Aorta (tissue), 5 donors: ENCODE measurements around the gene METTL13. TPM values are rescaled to one million over a fixed set of nuclear protein-coding genes. Genes with fewer than 3 reads are reported as not detected.
"Not testable (repeated sequence)": the region's sequence is repeated elsewhere in the genome, so short reads cannot be mapped to it uniquely, and the experiment has no call there.

Experiments
- ATAC-seq: fragments of 200-7000 bp; cut with Tn5 transposase; one replicate; pipeline ENCODE4 v1.9.1; 2022; ENCODE audit warnings: moderate library complexity; ENCODE audit not compliant: low FRiP score
- DNase-seq, 2 donors: peaks; one replicate each; pipeline ENCODE4 v3.0.0-alpha.2; 2020
- H3K27ac ChIP-seq, 2 donors: one replicate each; pipeline ENCODE4 v1.5.1; 2013; ENCODE audit warnings: low read length in 2 of 2, mild to moderate bottlenecking in 2 of 2, moderate library complexity in 2 of 2, control low read depth in 1 of 2, inconsistent platforms in 1 of 2, low read depth in 1 of 2
- H3K27me3 ChIP-seq, 2 donors: one replicate each; pipeline ENCODE4 v1.6.1; 2013; ENCODE audit warnings: control low read depth in 1 of 2, low read length in 1 of 2, mild to moderate bottlenecking in 1 of 2, moderate library complexity in 1 of 2; ENCODE audit not compliant: insufficient read depth in 2 of 2, control insufficient read depth in 1 of 2
- H3K36me3 ChIP-seq, 2 donors: one replicate each; pipeline ENCODE4 v1.6.1; 2013; ENCODE audit warnings: control low read depth in 1 of 2, low read length in 1 of 2, mild to moderate bottlenecking in 1 of 2; ENCODE audit not compliant: insufficient read depth in 2 of 2, control insufficient read depth in 1 of 2
- H3K4me1 ChIP-seq, 2 donors: one replicate each; pipeline ENCODE4 v1.6.1; 2013; ENCODE audit warnings: low read length in 2 of 2, control low read depth in 1 of 2, mild to moderate bottlenecking in 1 of 2, moderate library complexity in 1 of 2; ENCODE audit not compliant: insufficient read depth in 2 of 2, control insufficient read depth in 1 of 2
- H3K4me3 ChIP-seq, 2 donors: one replicate each; pipeline ENCODE4 v1.5.1; 2013; ENCODE audit warnings: low read length in 2 of 2, control low read depth in 1 of 2, mild to moderate bottlenecking in 1 of 2
- H3K9me3 ChIP-seq: one replicate; pipeline ENCODE4 v1.6.1; 2013; ENCODE audit warnings: mild to moderate bottlenecking, low read length; ENCODE audit not compliant: control insufficient read depth
- WGBS, 2 donors: extraction: QIAGEN DNeasy Blood & Tissue Kit; methylation state at CpG; one replicate each; pipeline ENCODE4 v1.1.7; 2013; 5-methylcytosine and 5-hydroxymethylcytosine counted together
- intact Hi-C, 2 donors: fragments of 100-400 bp; cut with DNase I; formaldehyde crosslinking; loops; one replicate each; pipeline versions ENCODE4 v1.14.2 to v1.15.0; 2022
- polyA plus RNA-seq, 2 donors: library from polyadenylated mRNA; stranded (reverse); fragments of 200-250 nt; gene quantifications; one replicate each; pipeline ENCODE4 v1.2.3, GENCODE V29; 2013
- total RNA-seq, 2 donors: library from RNA; stranded (reverse); fragmentation: NEBNext Ultra II Directional; extraction: Animal tissue kit (Norgen Biotek cat#: 25700); gene quantifications; one replicate each; pipeline ENCODE4 v1.2.1, GENCODE V29; 2021
- donor health status: healthy with polysubstance abuse.
- donor health status: Bipolar disorder and iron deficiency.
- donor health status: DM: no; HTN: no; CAD: no.
- donor health status: DM: no; HTN: no; CAD: no.
- donor health status: DM: yes; HTN: yes; CAD: no.

METTL13 gene
- total and polyA plus RNA-seq, 4 donors = 7.8 to 17.9 (median 13.0) TPM

- no peak for DNase-seq
- H3K36me3 ChIP-seq = peaks cover 10 to 29% of the 10 kb centered on the region in 2 donors
Measured at GRCh38 chr1:171794085-171794484, 12.6 kb downstream of the METTL13 start.

DNA sequence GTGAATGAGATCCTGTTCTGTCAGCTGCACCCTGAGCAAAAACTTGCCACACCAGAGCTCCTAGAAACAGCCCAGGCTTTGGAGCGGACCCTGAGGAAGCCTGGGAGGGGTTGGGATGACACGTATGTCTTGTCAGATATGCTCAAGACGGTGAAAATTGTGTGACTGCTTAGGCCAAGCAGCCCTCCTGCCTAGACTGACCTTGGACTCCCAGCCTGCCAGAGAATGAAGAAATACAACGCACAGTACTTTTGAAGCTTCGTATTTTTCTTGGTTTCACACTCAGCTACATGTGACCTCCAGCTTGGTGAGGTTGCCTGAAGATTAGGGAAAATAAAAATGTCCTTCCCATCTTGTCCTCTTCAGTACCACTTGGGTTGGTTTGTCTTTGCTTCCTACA lies 15.1 kb downstream of the METTL13 start:
- Histone ChIP-seq H3K27me3 (no peaks in the 10 kb centered on the region), H3K4me3 (no peak overlapping the region), H3K4me1 (no peaks in the 10 kb centered on the region), H3K9me3 (peaks cover 2% of the 10 kb centered on the region), H3K36me3 (peaks cover 10 to 27% of the 10 kb centered on the region in 2 donors), H3K27ac (no peak overlapping the region)
- WGBS, 2 donors = 87 to 90% methylated on average over 5 of the region's 5 CpGs
- ATAC-seq (no peak), DNase-seq (no peak)
- intact Hi-C loops = no loop called here

More at GRCh38 chr1:171794085-171794484, 12.6 kb downstream of the METTL13 start:
- intact Hi-C loops = loop anchor here in 1 of 2 donors (1.0 kb wide), 1 partner anchor 10 kb away; no protein-coding TSS in a partner anchor
- H3K27me3 ChIP-seq = no peaks in the 10 kb centered on the region
- 87 to 92% methylated on average over 4 of the region's 4 CpGs for WGBS, 2 donors
- peaks cover 2% of the 10 kb centered on the region for H3K9me3 ChIP-seq
- H3K4me3 ChIP-seq = no peak overlapping the region
- no peaks in the 10 kb centered on the region for H3K4me1 ChIP-seq
- H3K27ac ChIP-seq = no peak overlapping the region
- ATAC-seq = no peak

DNA sequence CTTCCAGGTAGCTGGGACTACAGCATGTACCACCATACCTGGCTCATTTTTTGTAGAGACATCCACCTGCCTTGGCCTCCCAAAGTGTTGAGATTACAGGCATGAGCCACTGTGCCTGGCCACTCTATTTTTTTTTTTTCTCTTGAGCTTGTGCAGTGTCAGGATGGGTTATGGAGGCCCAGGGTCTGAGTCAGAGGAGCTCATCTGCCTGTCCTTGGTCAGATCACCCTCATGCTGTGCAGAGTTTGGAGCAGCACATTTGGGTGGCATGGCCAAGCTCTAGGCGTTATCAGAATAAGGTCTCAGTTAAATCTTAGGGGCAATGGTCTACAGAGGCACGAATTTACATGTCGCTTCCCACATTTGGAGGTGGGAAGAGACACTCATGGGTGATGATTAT lies 16.9 kb downstream of the METTL13 start:
- 93 to 97% methylated on average over 3 of the region's 3 CpGs for WGBS, 2 donors
- ATAC-seq = no peak
- H3K36me3 ChIP-seq = peaks cover 6 to 21% of the 10 kb centered on the region in 2 donors
- intact Hi-C loops = no loop called here
- peaks cover 2% of the 10 kb centered on the region for H3K9me3 ChIP-seq
- no peak for DNase-seq
- H3K4me1 ChIP-seq = no peaks in the 10 kb centered on the region
- H3K27me3 ChIP-seq = no peaks in the 10 kb centered on the region
- no peak overlapping the region for H3K4me3 ChIP-seq
- no peak overlapping the region for H3K27ac ChIP-seq

- WGBS, 2 donors = 88 to 89% methylated on average over 3 of the region's 3 CpGs
Measured at GRCh38 chr1:171798765-171799164, 17.3 kb downstream of the METTL13 start.

GRCh38 chr1:171799166-171799565 lies 17.7 kb downstream of the METTL13 start:
- no peak overlapping the region for H3K4me3 ChIP-seq
- intact Hi-C loops = no loop called here
- peaks cover 6 to 19% of the 10 kb centered on the region in 2 donors for H3K36me3 ChIP-seq
- no peaks in the 10 kb centered on the region for H3K27me3 ChIP-seq
- no peak for ATAC-seq
- no peak for DNase-seq
- peaks cover 2% of the 10 kb centered on the region for H3K9me3 ChIP-seq
- WGBS, 2 donors = 47 to 57% methylated on average over 4 of the region's 4 CpGs
- no peaks in the 10 kb centered on the region for H3K4me1 ChIP-seq
- no peak overlapping the region for H3K27ac ChIP-seq

More at GRCh38 chr1:171798765-171799164, 17.3 kb downstream of the METTL13 start:
- Histone ChIP-seq H3K4me1 (no peaks in the 10 kb centered on the region), H3K9me3 (peaks cover 2% of the 10 kb centered on the region), H3K27me3 (no peaks in the 10 kb centered on the region), H3K4me3 (no peak overlapping the region), H3K36me3 (peaks cover 6 to 21% of the 10 kb centered on the region in 2 donors), H3K27ac (no peak overlapping the region)
- DNase-seq (no peak), ATAC-seq (no peak)
- intact Hi-C loops = no loop called here

- intact Hi-C loops = loop anchor here (2.0 to 10.0 kb wide), 3 partner anchors 183 to 645 kb away; partner anchors contain the start of gene PIGC (in 1 of the 2)
- ATAC-seq = not testable (repeated sequence)
Measured at GRCh38 chr1:171799698-171800097, 18.2 kb downstream of the METTL13 start.

DNA sequence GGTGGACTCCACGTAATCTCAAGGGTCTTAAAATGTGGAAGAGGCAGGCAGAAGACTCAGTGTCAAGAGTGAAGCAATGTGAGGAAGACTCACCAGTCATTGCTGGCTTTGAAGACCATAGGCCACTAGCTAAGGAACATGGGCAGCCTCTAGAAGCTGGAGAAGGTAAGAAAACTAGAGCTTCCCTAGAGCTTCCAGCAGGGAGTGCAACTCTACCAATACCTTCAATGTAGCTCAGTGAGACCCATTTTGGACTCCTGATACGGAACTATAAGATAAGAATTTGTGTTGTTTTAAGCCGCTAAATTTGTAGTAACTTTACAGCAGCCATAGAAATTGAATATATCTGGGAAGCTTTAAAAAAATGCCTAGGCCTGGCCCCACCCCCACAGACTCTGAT lies 18.9 kb downstream of the METTL13 start:
- Histone ChIP-seq H3K36me3 (peaks cover 4 to 17% of the 10 kb centered on the region in 2 donors), H3K27ac (no peak overlapping the region), H3K27me3 (no peaks in the 10 kb centered on the region), H3K9me3 (peaks cover under 1% of the 10 kb centered on the region), H3K4me1 (no peaks in the 10 kb centered on the region), H3K4me3 (no peak overlapping the region)
- WGBS, 2 donors = 77 to 81% methylated on average over 3 of the region's 3 CpGs
- ATAC-seq (no peak), DNase-seq (no peak)
- intact Hi-C loops = loop anchor here (2.0 to 10.0 kb wide), 3 partner anchors 182 to 644 kb away; partner anchors contain the start of gene PIGC (in 1 of the 2)

More at GRCh38 chr1:171799698-171800097, 18.2 kb downstream of the METTL13 start:
- H3K27ac ChIP-seq, H3K4me3 ChIP-seq, H3K27me3 ChIP-seq, DNase-seq, H3K4me1 ChIP-seq, H3K9me3 ChIP-seq: not testable (repeated sequence)
- H3K36me3 ChIP-seq = peaks cover 6 to 18% of the 10 kb centered on the region in 2 donors
- 96 to 100% methylated on average over 2 of the region's 2 CpGs for WGBS, 2 donors

DNA sequence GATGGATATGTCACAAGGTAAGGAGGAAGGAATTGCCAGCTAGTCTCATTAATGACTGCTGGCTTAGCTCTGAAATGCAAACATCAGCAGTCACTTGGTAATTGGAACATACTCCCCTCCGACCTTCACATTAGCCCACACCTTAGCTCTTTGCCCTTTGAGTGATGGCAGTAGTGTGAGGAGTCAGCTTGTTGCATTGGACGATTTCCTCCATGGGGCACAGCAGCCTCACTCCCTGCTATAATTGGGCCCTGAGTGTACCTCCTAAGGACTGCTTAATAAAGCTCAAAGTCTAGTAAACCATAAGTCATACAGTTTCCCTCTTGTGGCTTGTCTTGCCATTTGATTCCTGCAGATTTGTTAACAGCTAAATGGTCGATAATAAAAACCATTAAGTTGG lies 19.4 kb downstream of the METTL13 start:
- no peaks in the 10 kb centered on the region for H3K27me3 ChIP-seq
- peaks cover 0 to 16% of the 10 kb centered on the region in 2 donors for H3K36me3 ChIP-seq
- no peak overlapping the region for H3K27ac ChIP-seq
- no peaks in the 10 kb centered on the region for H3K4me1 ChIP-seq
- ATAC-seq (no peak), DNase-seq (no peak)
- no peak overlapping the region for H3K4me3 ChIP-seq
- H3K9me3 ChIP-seq = no peaks in the 10 kb centered on the region
- 70 to 80% methylated on average over 3 of the region's 3 CpGs for WGBS, 2 donors
- intact Hi-C loops = loop anchor here (2.0 to 10.0 kb wide), 3 partner anchors 182 to 644 kb away; partner anchors contain the start of gene PIGC (in 1 of the 2)

- WGBS, 2 donors = 0 to 1% methylated on average over 2 of the region's 2 CpGs
- intact Hi-C loops = loop anchor here (2.0 to 10.0 kb wide), 3 partner anchors 181 to 643 kb away; partner anchors contain the start of gene PIGC (in 1 of the 2)
- no peaks in the 10 kb centered on the region for H3K9me3 ChIP-seq
- DNase-seq = no peak
- no peaks in the 10 kb centered on the region for H3K4me1 ChIP-seq
- ATAC-seq = no peak
- no peak overlapping the region for H3K27ac ChIP-seq
- no peaks in the 10 kb centered on the region for H3K27me3 ChIP-seq
- no peak overlapping the region for H3K4me3 ChIP-seq
- H3K36me3 ChIP-seq = peaks cover 0 to 11% of the 10 kb centered on the region in 2 donors
Measured at GRCh38 chr1:171801487-171801891, 20.0 kb downstream of the METTL13 start.
